GM12878 (cell line): ENCODE results near the gene ITGB5. TPM values are rescaled to one million over a fixed set of nuclear protein-coding genes. Genes with fewer than 3 reads are reported as not detected.

Experiments used
- ATAC-seq: fragments of 200-7000 bp; cut with Tn5 transposase; 3 replicates; pipeline ENCODE4 v1.9.1; 2020; ENCODE audit warnings: mild to moderate bottlenecking, moderate library complexity
- BruUV-seq: library from RNA; stranded (reverse); fragments of 400-500 nt; replicated peaks from 2 replicates; lab custom pipeline; 2021; lab: Mats Ljungman, UMichigan
- CTCF ChIA-PET: fragments of 300-600 bp; sonication (Branson Sonifier 250); formaldehyde crosslinking; extraction: SDS; loops from one replicate; lab custom pipeline; 2021; ENCODE audit warnings: inconsistent platforms; lab: Yijun Ruan, JAX
- POLR2A ChIA-PET: fragments of 350-600 bp; formaldehyde crosslinking; extraction: SDS; loops from one replicate; lab custom pipeline; 2021; ENCODE audit warnings: inconsistent platforms; lab: Charles Lee
- RAD21 ChIA-PET: fragments of 300-600 bp; sonication (Branson Sonifier 250); formaldehyde crosslinking; loops from one replicate; lab custom pipeline; 2023; ENCODE audit warnings: antibody characterized with exemption; ENCODE audit not compliant: unreplicated experiment; lab: Charles Lee
- SMC1A ChIA-PET: fragments of 300-600 bp; sonication (Branson Sonifier 250); formaldehyde crosslinking; loops from one replicate; lab custom pipeline; 2023; ENCODE audit not compliant: unreplicated experiment, uncharacterized antibody; lab: Charles Lee
- DNase-seq: peaks from one replicate; pipeline ENCODE4 v3.0.0-alpha.2; 2011; ENCODE audit warnings: low read depth, low spot score
- FAIRE-seq: peaks from 3 replicates; lab custom pipeline; 2011; peaks lifted over from hg19 to GRCh38; lab: Jason Lieb, UNC
- H2AFZ ChIP-seq: 2 replicates; pipeline ENCODE4 v1.6.0; 2011; ENCODE audit warnings: low read depth, low read length, control low read depth; ENCODE audit not compliant: control insufficient read depth
- H3K27ac ChIP-seq: 2 replicates; pipeline ENCODE4 v1.5.1; 2011; ENCODE audit warnings: control low read depth; ENCODE audit not compliant: control insufficient read depth, insufficient read depth
- H3K27me3 ChIP-seq, 2 experiments: replicated peaks in 1 of 2; 2 replicates each; pipeline versions ENCODE4 v1.6.0 to v1.6.1; 2011; ENCODE audit warnings: low read length in 1 of 2; ENCODE audit not compliant: control insufficient read depth in 2 of 2, insufficient read depth in 2 of 2
- H3K36me3 ChIP-seq, 2 experiments: 2 replicates each; pipeline ENCODE4 v1.5.1; 2011; ENCODE audit warnings: low read length in 1 of 2; ENCODE audit not compliant: control insufficient read depth in 2 of 2, insufficient read depth in 2 of 2
- H3K4me1 ChIP-seq: 2 replicates; pipeline ENCODE4 v1.6.1; 2011; ENCODE audit warnings: mild to moderate bottlenecking, low read length, moderate library complexity, mixed read lengths; ENCODE audit not compliant: control insufficient read depth, insufficient read depth
- H3K4me2 ChIP-seq: 2 replicates; pipeline ENCODE4 v1.6.0; 2011; ENCODE audit warnings: control low read depth; ENCODE audit not compliant: control insufficient read depth, insufficient read depth
- H3K4me3 ChIP-seq: fragments of 200-600 bp; sonication (generic); 2 replicates; pipeline ENCODE4 v1.5.1; 2016
- H3K79me2 ChIP-seq: 2 replicates; pipeline ENCODE4 v1.6.0; 2011; ENCODE audit warnings: low read length; ENCODE audit not compliant: control insufficient read depth, insufficient read depth
- H3K9ac ChIP-seq: 2 replicates; pipeline ENCODE4 v1.8.0; 2011; ENCODE audit warnings: low read length, control low read depth, mixed read lengths; ENCODE audit not compliant: control insufficient read depth, insufficient read depth
- H3K9me3 ChIP-seq: replicated peaks from 3 replicates; pipeline ENCODE4 v1.5.1; 2011; ENCODE audit warnings: mild to moderate bottlenecking, low read length; ENCODE audit not compliant: control insufficient read depth, insufficient read depth
- H4K20me1 ChIP-seq: 2 replicates; pipeline ENCODE4 v1.6.0; 2011; ENCODE audit not compliant: control insufficient read depth, insufficient read depth
- CEBPB ChIP-seq, 2 experiments: fragments of 150-350 bp in 1 of 2; IDR thresholded peaks; 2 replicates each; pipeline ENCODE4 v1.6.1; 2012 to 2014; ENCODE audit warnings: low read depth in 2 of 2, low read length in 2 of 2, borderline replicate concordance in 1 of 2, inconsistent platforms in 1 of 2
- CREB1 ChIP-seq: IDR thresholded peaks from 2 replicates; pipeline ENCODE4 v1.6.1; 2012; ENCODE audit warnings: low read depth, mild to moderate bottlenecking, inconsistent platforms
- HDGF ChIP-seq: fragments of 450-650 bp; IDR thresholded peaks from 2 replicates; pipeline ENCODE4 v1.6.1; 2016; ENCODE audit warnings: antibody characterized with exemption
- NFXL1 ChIP-seq: fragments of 450-650 bp; IDR thresholded peaks from 2 replicates; pipeline ENCODE4 v1.6.1; 2017; ENCODE audit warnings: antibody characterized with exemption, mild to moderate bottlenecking, borderline replicate concordance
- POLR2A ChIP-seq: IDR thresholded peaks from 2 replicates; pipeline ENCODE4 v1.6.1; 2011; ENCODE audit warnings: low read depth, mild to moderate bottlenecking, low read length
- RELA ChIP-seq: fragments of 450-650 bp; IDR thresholded peaks from 2 replicates; pipeline ENCODE4 v1.8.0; 2014; ENCODE audit warnings: borderline replicate concordance; ENCODE audit not compliant: partially characterized antibody
- SP1 ChIP-seq: IDR thresholded peaks from one replicate; pipeline ENCODE4 v1.6.1; 2011; ENCODE audit warnings: low read depth, low read length
- SPI1 ChIP-seq: IDR thresholded peaks from 2 replicates; pipeline ENCODE4 v1.6.1; 2011; ENCODE audit warnings: low read depth, mild to moderate bottlenecking, low read length, moderate library complexity, borderline replicate concordance; ENCODE audit not compliant: insufficient read depth
- TARDBP ChIP-seq: IDR thresholded peaks from 2 replicates; pipeline ENCODE4 v1.6.1; 2016; ENCODE audit warnings: borderline replicate concordance
- TBL1XR1 ChIP-seq: IDR thresholded peaks from 2 replicates; pipeline ENCODE4 v1.6.1; 2012; ENCODE audit warnings: low read depth, low read length, improper control_type of control experiment
- ZNF207 ChIP-seq: fragments of 450-650 bp; IDR thresholded peaks from 2 replicates; pipeline ENCODE4 v1.6.1; 2014; ENCODE audit warnings: antibody characterized with exemption, mild to moderate bottlenecking, borderline replicate concordance
- whole genome bisulfite sequencing: methylation state at CpG from one replicate; pipeline ENCODE4 v1.1.6; 2016; ENCODE audit warnings: low lambda C conversion rate; ENCODE audit not compliant: insufficient replicate concordance, insufficient coverage; ENCODE audit errors: missing lambda C conversion rate; 5-methylcytosine and 5-hydroxymethylcytosine counted together
- in situ Hi-C: fragments of 300-500 bp; cut with MboI; formaldehyde crosslinking; loops from 9 replicates; pipeline ENCODE4 v1.14.3; 2018; ENCODE audit warnings: mixed read lengths
- intact Hi-C: fragments of 100-400 bp; cut with micrococcal nuclease; formaldehyde crosslinking; loops from one replicate; pipeline ENCODE4 v1.14.2; 2022; ENCODE audit not compliant: unreplicated experiment
- polyA plus RNA-seq, 11 experiments: library from polyadenylated mRNA; depleted of rRNA in 4 of 11; unstranded in 6 of 11; stranded (reverse) in 5 of 11; fragments of >200 nt; fragmentation: Nextera tagmentation in 4 of 11; fragmentation: Illumina TruSeq in 1 of 11; extraction: Ambion mirVana in 4 of 11; extraction: Trizol in 1 of 11; gene quantifications; 1 replicate in 1 of 11; 2 replicates in 10 of 11; pipeline versions ENCODE4 v1.2.1 to v1.2.3, GENCODE V29; 2011 to 2016; ENCODE audit warnings: inconsistent platforms in 2 of 11, missing spikeins in 2 of 11, low read depth in 1 of 11
- total RNA-seq, 4 experiments: library from RNA; depleted of rRNA in 3 of 4; stranded (reverse); fragments of >200 nt in 3 of 4; fragmentation: Illumina TruSeq in 1 of 4; extraction: Trizol in 1 of 4; gene quantifications; 2 replicates each; pipeline versions ENCODE4 v1.2.1 to v1.2.3, GENCODE V29; 2013 to 2021

ITGB5 gene
- total and polyA plus RNA-seq, 10 of the 15 experiments (the other 5 are each of a cell fraction or from before 2014, with no cell fraction given), result 0.05 to 10.0 (median 0.83) TPM; not detected in 2

DNA sequence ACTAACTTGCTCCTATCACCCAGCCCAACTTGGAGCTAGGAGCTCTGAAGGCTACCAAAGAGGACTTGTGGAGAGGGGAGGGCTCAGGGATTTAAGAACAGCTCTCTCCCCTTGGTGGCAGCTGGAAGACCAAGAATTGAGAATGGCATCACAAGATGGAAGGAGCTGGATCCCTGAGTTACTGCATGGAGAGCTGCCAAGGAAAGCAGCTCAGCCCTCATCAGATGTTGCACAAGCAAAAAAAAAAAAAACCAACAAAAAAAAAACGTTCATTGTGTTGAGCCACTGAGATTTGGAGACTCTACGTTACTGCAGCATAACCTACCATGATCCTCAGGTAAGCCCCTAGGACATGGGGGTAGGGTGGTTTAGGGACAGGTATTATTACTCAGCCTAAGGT is 41.0 kb downstream of the ITGB5 start:
- POLR2A ChIA-PET, result interaction anchor here (1.0 to 1.2 kb wide), 2 partner anchors 11 to 83 kb away, joined by 3 to 5 read pairs; no protein-coding TSS in a partner anchor
- 17% methylated on average over 2 of the region's 2 CpGs for WGBS
- DNase-seq (no peak), FAIRE-seq (no peak), ATAC-seq (no peak)
- BruUV-seq, result no TSS peak
- Histone ChIP-seq H3K9ac (no peak overlapping the region), H3K9me3 (no peaks in the 10 kb centered on the region), H3K4me3 (no peak overlapping the region), H3K27ac (no peak overlapping the region), H3K4me1 (no peaks in the 10 kb centered on the region), H3K4me2 (no peak overlapping the region), H3K36me3 (no peaks in the 10 kb centered on the region), H3K79me2 (no peaks in the 10 kb centered on the region), H3K27me3 (no peaks in the 10 kb centered on the region; a peak in 1 of 4 replicates), H2AFZ (no peak overlapping the region), H4K20me1 (no peaks in the 10 kb centered on the region)
- intact Hi-C loops (no loop called here), in situ Hi-C loops (no loop called here)
- SMC1A ChIA-PET, result interaction anchor here (0.5 to 2.0 kb wide), 3 partner anchors 55 to 492 kb away, joined by 4 to 7 read pairs (median 5); no protein-coding TSS in a partner anchor
- CTCF ChIA-PET, result interaction anchor here (0.6 to 1.3 kb wide), 3 partner anchors 28 to 1793 kb away, joined by 3 read pairs; no protein-coding TSS in a partner anchor
- TF ChIP-seq CREB1 (no peak), SPI1 (no peak), RELA (no peak), TARDBP (no peak), POLR2A (no peak), HDGF (no peak), NFXL1 (no peak), SP1 (no peak), TBL1XR1 (no peak), CEBPB (IDR thresholded peaks at IDR 0.05; ENCODE audit: borderline replicate concordance in 1 of 2, low read depth in 2 of 2, low read length in 2 of 2) (no peak), ZNF207 (no peak)
- RAD21 ChIA-PET, result interaction anchor here (1.0 kb wide), 1 partner anchor 55 kb away, joined by 3 read pairs; no protein-coding TSS in a partner anchor
